SH-SY5Y (cell line): ENCODE data around the gene RGS10.

Experiments
- GATA2 ChIP-seq: IDR thresholded peaks from 2 replicates; pipeline ENCODE4 v1.6.1; 2011; ENCODE audit warnings: mild to moderate bottlenecking, low read depth, low read length
- GATA3 ChIP-seq: IDR thresholded peaks from 2 replicates; pipeline ENCODE4 v1.6.1; 2011; ENCODE audit warnings: low read depth, mild to moderate bottlenecking, low read length, moderate library complexity

DNA sequence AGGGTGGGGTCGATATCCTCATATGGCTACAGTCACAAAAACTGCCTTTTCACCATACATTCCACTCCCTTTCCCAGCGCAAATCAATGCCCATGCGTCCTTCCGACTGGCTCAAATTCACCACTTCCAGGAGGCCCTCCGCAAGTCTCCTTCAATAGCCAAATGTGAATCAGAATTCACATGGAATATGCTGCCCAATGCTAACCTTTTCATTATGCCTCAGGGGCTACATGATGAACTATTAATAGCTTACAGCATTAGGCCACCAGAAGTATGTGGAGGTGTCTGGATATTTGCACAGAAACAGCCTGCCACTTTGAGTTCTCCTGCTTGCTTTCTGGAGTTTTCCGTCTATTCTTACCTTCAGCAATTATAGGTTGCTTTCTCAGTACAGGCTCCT, 27.7 kb downstream of the RGS10 start:
- TF ChIP-seq GATA2, result no peak
- no peak for TF ChIP-seq GATA3
